ENCODE data around the gene ZNF785. TPM values are rescaled to one million over a fixed set of nuclear protein-coding genes. Genes with fewer than 3 reads are reported as not detected.

The ZNF785 gene
- total and polyA plus RNA-seq, 2 of the 13 experiments (the other 11 are each of a cell fraction or from before 2014, with no cell fraction given), result 0.01 TPM; not detected in 1

- TF ChIP-seq AKNA (CRISPR knock-in tag; IDR thresholded peaks at IDR 0.05; ENCODE audit: borderline replicate concordance) (no peak), MYC (CRISPR knock-in tag; IDR thresholded peaks at IDR 0.05; ENCODE audit: borderline replicate concordance) (peak; percentile 79; the same call in 1 of the 2 replicates), TEAD3 (CRISPR knock-in tag; optimal IDR thresholded peaks at IDR 0.05; ENCODE audit: borderline replicate concordance) (peak; percentile 86), SYNCRIP (IDR thresholded peaks at IDR 0.05; ENCODE audit: insufficient read depth, low read depth, low read length) (no peak), ZNF552 (CRISPR knock-in tag; IDR thresholded peaks at IDR 0.05; ENCODE audit: borderline replicate concordance) (no peak), ZNF143 (CRISPR knock-in tag; IDR thresholded peaks at IDR 0.05) (0 out of 2 replicates have a peak, but pooled peaks have one; percentile 20), ZNF280D (CRISPR knock-in tag; IDR thresholded peaks at IDR 0.05) (no peak), ERF (CRISPR knock-in tag; IDR thresholded peaks at IDR 0.05) (no peak), FOXC1 (CRISPR knock-in tag; IDR thresholded peaks at IDR 0.05; ENCODE audit: borderline replicate concordance) (no peak), HNRNPK (IDR thresholded peaks at IDR 0.05; ENCODE audit: low read depth, low read length, poor library complexity, severe bottlenecking) (no peak), DPF2 (CRISPR knock-in tag; IDR thresholded peaks at IDR 0.05; ENCODE audit: borderline replicate concordance, low read depth) (no peak), ARID2 (CRISPR knock-in tag; IDR thresholded peaks at IDR 0.05; ENCODE audit: borderline replicate concordance) (0 out of 2 replicates have a peak, but pooled peaks have one; percentile 50), SKIL (CRISPR knock-in tag; IDR thresholded peaks at IDR 0.05; ENCODE audit: borderline replicate concordance) (peak; percentile 31; the same call in 1 of the 2 replicates)
- TF ChIP-seq, protein P1, sequence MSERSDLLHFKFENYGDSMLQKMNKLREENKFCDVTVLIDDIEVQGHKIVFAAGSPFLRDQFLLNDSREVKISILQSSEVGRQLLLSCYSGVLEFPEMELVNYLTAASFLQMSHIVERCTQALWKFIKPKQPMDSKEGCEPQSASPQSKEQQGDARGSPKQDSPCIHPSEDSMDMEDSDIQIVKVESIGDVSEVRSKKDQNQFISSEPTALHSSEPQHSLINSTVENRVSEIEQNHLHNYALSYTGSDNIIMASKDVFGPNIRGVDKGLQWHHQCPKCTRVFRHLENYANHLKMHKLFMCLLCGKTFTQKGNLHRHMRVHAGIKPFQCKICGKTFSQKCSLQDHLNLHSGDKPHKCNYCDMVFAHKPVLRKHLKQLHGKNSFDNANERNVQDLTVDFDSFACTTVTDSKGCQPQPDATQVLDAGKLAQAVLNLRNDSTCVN (CRISPR knock-in tag; IDR thresholded peaks at IDR 0.05; ENCODE audit: borderline replicate concordance), result peak; percentile 45; the same call in 1 of the 2 replicates
- TF ChIP-seq, protein P2, sequence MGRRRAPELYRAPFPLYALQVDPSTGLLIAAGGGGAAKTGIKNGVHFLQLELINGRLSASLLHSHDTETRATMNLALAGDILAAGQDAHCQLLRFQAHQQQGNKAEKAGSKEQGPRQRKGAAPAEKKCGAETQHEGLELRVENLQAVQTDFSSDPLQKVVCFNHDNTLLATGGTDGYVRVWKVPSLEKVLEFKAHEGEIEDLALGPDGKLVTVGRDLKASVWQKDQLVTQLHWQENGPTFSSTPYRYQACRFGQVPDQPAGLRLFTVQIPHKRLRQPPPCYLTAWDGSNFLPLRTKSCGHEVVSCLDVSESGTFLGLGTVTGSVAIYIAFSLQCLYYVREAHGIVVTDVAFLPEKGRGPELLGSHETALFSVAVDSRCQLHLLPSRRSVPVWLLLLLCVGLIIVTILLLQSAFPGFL (CRISPR knock-in tag; IDR thresholded peaks at IDR 0.05), result no peak
Measured at GRCh38 chr16:30615358-30616091, 30.0 kb upstream of the ZNF785 start (continued).
